ENCODE measurements around the gene SMAGP.
"Not testable (repeated sequence)": the region's sequence is repeated elsewhere in the genome, so short reads cannot be mapped to it uniquely, and the experiment has no call there.

The SMAGP gene

DNA sequence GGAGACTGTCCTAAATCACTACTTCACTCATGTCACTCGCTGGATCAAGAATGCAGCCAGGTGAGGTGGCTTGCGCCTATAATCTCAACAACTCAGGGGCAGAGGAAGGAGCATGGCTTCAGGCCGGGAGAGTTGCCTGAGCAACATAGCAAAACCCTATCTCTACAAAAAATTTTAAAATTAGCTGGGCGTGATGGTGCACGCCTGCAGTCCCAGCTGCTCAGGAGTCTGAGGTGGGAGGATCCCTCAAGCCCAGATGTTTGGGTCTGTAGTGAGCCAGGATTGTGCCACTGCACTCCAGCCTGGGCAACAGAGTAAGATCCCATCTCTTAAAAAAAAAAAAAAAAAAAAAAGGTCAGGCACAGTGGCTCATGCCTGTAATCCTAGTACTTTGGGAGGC is 5.9 kb downstream of the SMAGP start:
- no peak for DNase-seq (ENCODE audit: low read depth in 2 of 2)

GRCh38 chr12:51263341-51263740 is 6.9 kb downstream of the SMAGP start:
- no peak for DNase-seq (ENCODE audit: low read depth in 2 of 2)

DNA sequence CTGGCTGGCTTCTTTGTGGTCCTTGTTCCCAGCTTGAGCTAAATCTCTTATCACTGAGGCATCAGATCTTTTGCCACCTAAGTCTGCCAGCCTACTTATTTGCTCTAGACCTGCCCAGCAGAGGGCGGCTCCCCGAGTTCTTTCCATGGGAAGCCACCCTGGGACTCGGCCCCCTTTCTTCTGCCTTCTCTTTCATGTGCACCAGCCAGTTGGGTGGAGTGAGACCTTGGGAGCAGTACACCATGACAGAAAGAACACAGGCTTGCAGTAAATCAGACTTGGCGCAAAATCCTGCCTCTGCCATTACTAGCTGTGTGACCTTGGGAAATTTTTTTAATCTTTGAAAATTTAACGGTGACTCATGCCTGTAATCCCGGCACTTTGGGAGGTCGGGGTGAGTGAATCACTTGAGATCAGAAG is 7.4 kb downstream of the SMAGP start:
- DNase-seq (ENCODE audit: low read depth in 2 of 2), result no peak

DNA sequence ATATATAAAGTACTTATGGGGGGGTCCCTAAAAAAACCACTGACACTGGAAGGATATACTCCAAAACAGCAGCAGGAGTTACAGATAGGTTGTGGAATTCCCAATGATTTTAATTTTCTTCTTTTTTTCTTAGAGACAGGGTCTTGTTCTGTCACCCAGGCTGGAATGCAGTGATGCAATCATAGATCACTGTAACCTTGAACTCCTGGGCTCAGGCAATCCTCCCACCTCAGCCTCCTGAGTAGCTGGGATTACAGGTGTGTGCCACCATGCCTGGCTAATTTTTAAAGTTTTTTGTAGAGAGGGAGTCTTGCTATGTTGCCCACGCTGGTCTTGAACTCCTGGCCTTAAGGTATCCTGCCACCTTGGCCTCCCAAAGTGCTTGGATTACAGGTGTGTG is 10.6 kb downstream of the SMAGP start:
- DNase-seq (ENCODE audit: low read depth in 2 of 2), result not testable (repeated sequence)

- DNase-seq (ENCODE audit: low read depth in 2 of 2), result no peak
Measured at GRCh38 chr12:51254536-51254935, 15.7 kb downstream of the SMAGP start.

DNA sequence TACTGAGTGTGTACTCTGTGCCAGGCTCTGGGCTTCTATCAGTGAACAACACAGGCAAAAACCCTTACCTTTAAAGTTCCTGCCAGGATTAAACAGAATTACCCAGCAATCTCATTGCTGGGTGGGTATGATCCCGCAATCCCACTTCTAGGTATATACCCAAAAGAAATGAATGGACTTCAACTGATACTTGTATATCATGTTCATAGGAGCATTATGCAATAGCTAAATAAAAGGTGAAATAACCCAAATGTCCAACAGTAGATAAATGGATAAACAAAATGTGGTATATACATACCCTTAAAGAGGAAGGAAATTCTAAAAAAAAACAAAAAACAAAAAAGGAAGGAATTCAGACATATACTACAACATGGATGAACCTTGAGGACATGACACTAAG is 16.9 kb downstream of the SMAGP start:
- no peak for DNase-seq (ENCODE audit: low read depth in 2 of 2)

GRCh38 chr12:51247523-51248206 is 22.6 kb downstream of the SMAGP start:
- DNase-seq (ENCODE audit: low read depth in 2 of 2), result no peak

DNA sequence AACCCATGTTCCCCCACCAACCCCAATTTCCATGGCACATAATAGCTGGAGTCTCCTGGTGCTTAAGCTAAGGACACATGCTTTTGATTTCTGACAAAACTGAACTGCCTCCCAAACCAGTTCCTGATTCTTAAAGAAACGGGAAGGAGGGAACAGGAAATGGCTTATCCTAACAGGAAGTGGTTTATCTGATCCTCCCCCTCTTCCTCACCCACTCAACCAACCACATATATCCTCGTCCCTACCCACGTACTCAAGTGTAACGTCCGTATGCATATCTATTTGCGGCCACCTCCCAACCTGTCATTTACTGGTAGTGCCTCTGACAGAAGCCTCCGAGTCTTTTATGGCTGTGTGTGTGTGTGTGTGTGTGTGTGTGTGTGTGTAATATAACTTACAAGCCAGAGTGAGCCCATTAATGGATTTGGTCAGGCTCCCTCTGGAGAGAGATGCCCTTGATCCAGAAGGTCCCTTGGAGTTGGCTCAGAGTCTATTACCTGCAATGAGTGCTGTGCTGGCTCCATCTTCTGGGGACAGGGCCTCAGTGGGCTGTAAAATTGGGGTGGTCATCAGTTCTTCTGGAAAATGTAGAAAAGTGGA is 23.9 kb downstream of the SMAGP start:
- no peak for DNase-seq (ENCODE audit: low read depth in 2 of 2)

DNA sequence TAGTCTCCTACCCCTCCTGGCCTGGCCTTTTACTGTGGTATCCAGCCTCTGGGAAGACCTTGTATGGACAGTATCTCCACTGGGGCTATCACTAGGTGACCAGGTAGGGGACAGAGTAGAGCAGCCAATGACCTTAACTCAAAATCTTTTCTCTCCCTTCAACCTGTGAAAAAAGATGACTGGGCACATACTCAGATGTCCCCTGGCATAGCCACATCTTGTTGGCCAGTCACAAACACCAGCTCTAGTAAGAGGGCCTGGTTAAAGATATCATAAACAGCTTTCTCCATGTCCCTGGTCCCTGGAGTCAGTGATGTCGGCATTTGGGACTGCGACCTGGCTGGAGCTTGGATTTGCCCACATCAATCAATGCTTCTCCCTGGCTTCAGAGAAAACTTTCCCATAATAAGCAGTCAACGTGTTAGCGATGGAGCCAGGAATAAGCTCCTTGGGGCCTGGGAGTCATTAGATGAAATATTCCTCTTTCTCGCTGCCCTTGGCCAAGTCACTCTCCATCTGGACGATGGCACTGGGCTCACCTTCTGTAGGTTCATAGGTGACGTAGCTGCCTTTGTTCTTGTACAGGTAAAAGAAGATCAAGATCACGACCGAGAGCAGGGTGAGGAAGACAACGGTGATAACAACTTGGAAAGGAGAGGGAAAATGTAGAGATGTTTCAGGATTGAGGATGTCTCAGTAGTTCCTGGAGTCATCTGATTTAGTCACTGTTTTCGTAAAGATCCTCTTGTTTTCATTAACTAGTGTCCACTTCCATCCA is 24.6 kb downstream of the SMAGP start:
- no peak for DNase-seq (ENCODE audit: low read depth in 2 of 2)

DNA sequence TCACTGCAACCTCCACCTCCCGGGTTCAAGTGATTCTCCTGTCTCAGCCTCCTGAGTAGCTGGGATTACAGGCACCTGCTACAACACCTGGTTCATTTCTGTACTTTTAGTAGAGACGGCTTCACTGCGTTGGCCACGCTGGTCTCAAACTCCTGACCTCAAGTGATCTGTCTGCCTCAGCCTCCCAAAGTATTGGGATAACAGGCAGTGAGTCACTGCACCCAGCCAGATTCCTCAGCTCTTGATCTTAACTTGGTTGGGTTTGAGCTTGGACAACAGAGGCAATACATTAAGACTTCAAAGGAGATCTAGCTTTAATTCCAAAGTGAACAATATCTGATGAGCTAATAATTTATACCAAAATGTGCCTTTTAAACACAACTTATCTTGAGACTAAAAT is 25.9 kb downstream of the SMAGP start:
- DNase-seq (ENCODE audit: low read depth in 2 of 2), result no peak

DNA sequence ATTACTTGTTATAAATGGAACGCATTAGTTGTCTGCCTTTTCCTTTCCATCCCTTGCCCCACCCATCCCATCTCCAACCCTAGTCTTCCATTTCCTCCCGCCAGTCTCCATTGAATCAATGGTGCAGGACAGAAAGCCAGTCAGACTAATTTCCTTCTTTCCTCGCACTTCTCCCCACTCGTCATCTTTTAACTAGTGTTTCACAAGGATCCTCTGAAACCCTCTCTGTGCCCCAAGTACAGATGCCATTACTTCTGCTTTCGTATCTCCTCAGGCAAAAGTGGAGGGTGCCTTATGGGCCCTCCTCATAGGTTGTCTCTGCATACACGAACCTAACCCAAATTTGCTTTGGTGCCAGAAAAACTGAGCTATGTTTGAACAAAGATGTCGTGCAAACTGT is 27.3 kb downstream of the SMAGP start:
- no peak for DNase-seq (ENCODE audit: low read depth in 2 of 2)

- DNase-seq (ENCODE audit: low read depth in 2 of 2), result no peak
Measured at GRCh38 chr12:51242120-51242519, 28.1 kb downstream of the SMAGP start.

- DNase-seq (ENCODE audit: low read depth in 2 of 2), result no peak
Measured at GRCh38 chr12:51240971-51241370, 29.2 kb downstream of the SMAGP start.

- DNase-seq (ENCODE audit: low read depth in 2 of 2), result peak; percentile 92 to 93
Measured at GRCh38 chr12:51238510-51239334, 31.5 kb downstream of the SMAGP start, which contains the start of gene DAZAP2. Gene DAZAP2 (plus strand): TSS chr12:51238826. CDS start chr12:51238908, 82 bp downstream.

- no peak for DNase-seq (ENCODE audit: low read depth in 2 of 2)
Measured at GRCh38 chr12:51238037-51238509, 32.1 kb downstream of the SMAGP start.

GRCh38 chr12:51234530-51234929 is 35.7 kb downstream of the SMAGP start:
- DNase-seq (ENCODE audit: low read depth in 2 of 2), result no peak

DNA sequence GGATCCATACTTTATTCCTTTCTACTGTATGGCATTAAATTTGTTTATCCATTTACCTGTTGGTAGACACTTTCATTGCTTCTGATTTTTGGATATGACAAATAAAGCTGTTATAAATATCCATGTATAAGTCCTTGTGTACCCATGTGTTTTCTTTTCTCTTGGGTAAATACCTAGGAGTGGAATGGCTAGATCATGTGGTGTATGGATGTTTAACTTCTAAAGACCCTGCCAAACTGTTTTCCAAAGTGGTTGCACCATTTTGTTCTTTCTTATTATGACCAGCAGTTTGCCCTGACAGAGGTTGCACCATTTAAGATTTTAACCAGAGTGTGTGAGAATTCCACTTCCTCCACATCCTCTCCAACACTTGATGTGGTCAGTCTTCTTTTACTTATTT is 37.6 kb downstream of the SMAGP start:
- no peak for DNase-seq (ENCODE audit: low read depth in 2 of 2)

DNA sequence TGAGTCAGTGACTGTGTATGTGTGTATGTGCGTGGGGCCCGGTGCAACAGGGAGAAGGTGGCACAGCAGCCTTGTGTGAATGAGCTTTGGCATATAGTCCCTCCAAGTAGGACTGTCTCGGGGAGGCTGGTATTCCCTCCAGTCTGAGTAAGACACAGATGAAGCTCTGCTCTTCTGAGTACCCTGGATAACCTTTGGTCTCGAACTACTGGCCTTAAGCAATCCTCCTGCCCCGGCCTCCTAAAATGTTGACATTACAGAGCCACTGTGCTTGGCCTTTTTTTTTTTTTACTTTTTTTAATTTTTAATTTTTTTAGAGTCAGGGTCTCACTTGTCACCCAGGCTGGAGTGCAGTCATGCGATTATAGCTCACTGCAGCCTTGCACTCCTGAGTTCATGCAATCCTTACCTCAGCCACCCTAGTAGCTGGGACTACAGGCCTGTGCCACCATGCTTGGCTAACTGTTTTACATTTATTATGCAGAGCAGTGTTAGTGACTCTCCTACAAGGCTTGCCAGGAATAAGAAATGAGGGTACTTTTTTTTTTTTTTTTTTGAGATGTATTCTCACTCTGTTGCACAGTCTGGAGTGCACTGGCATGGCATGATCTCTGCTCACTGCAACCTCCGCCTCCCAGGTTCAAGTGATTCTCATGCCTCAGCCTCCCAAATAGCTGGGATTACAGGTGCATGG is 41.0 kb downstream of the SMAGP start:
- DNase-seq (ENCODE audit: low read depth in 2 of 2), result no peak

- no peak for DNase-seq (ENCODE audit: low read depth in 2 of 2)
Measured at GRCh38 chr12:51227962-51228361, 42.3 kb downstream of the SMAGP start.

DNA sequence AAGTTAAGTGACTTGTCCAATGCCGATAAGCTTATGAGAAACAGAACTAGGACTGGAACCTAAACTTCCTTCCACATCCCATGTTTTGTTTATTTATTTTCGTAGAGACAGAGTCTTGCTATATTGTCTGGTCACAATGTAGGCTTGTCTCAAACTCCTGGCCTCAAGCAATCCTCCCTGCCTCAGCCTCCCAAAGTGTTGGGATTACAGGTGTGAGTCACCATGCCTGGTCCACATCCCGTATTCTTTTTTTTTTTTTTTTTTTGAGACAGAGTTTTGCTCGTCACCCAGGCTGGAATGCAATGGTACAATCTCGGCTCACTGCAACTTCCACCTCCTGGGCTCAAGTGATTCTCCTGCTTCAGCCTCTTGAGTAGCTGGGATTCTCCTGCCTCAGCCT is 43.1 kb downstream of the SMAGP start:
- DNase-seq (ENCODE audit: low read depth in 2 of 2), result not testable (repeated sequence)

DNA sequence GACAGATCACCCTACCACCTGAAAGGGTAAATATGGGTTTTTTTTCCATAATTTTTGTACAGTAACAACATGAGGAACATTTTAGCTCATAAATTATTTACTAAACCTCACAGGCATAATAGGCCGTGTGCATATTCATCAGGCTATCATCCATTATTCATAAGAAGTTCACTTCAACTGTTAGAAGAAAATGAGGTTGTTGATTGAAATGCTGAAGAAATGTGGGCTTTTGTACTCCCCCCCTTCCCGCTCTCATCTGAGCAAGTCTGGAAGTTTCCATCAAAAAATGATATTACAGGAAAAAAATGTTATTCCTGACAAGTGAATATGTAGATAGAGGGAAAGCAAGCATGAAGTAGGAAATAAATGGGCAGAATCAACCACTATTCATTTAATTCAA is 44.4 kb downstream of the SMAGP start:
- no peak for DNase-seq (ENCODE audit: low read depth in 2 of 2)
